ENCODE measurements around the gene CPEB4.
A peak's percentile ranks its signal among the peaks of the same experiment; 100 is the strongest.

CPEB4 gene

GRCh38 chr5:173858021-173858669, 30.0 kb upstream of the CPEB4 start:
- Histone ChIP-seq H3K27ac (no peak overlapping the region), H3K4me3 (no peak overlapping the region)

GRCh38 chr5:173858670-173859407, 29.3 kb upstream of the CPEB4 start:
- Histone ChIP-seq H3K27ac (no peak overlapping the region), H3K4me3 (no peak overlapping the region)

GRCh38 chr5:173859408-173860159, 28.6 kb upstream of the CPEB4 start:
- Histone ChIP-seq H3K27ac (no peak overlapping the region), H3K4me3 (no peak overlapping the region)

GRCh38 chr5:173862047-173862477, 26.1 kb upstream of the CPEB4 start:
- H3K27ac ChIP-seq: no peak overlapping the region

GRCh38 chr5:173863359-173863758, 24.8 kb upstream of the CPEB4 start:
- Histone ChIP-seq H3K27ac (no peak overlapping the region), H3K4me3 (no peak overlapping the region)

More at GRCh38 chr5:173862047-173862477, 26.1 kb upstream of the CPEB4 start:
- H3K4me3 ChIP-seq: no peak overlapping the region

- H3K27ac ChIP-seq: peak overlapping the region in 6 of 21 experiments; percentile 12 to 62 (median 24)
- no peak overlapping the region for H3K4me3 ChIP-seq
Observed at GRCh38 chr5:173864126-173865050, 23.8 kb upstream of the CPEB4 start.

GRCh38 chr5:173866243-173866857, 21.8 kb upstream of the CPEB4 start:
- peak overlapping the region in 12 of 21 experiments; percentile 4 to 76 (median 40) for H3K27ac ChIP-seq

GRCh38 chr5:173866858-173867679, 21.1 kb upstream of the CPEB4 start:
- Histone ChIP-seq H3K4me3 (no peak overlapping the region), H3K27ac (peak overlapping the region in 11 of 21 experiments; percentile 9 to 76 (median 44))

More at GRCh38 chr5:173866243-173866857, 21.8 kb upstream of the CPEB4 start:
- no peak overlapping the region for H3K4me3 ChIP-seq

- H3K27ac ChIP-seq: peak overlapping the region in 7 of 21 experiments; percentile 5 to 53 (median 24)
- no peak overlapping the region for H3K4me3 ChIP-seq
Observed at GRCh38 chr5:173868096-173868880, 19.9 kb upstream of the CPEB4 start.

- H3K4me3 ChIP-seq: no peak overlapping the region
- peak overlapping the region in 1 of 21 experiments; percentile 53 for H3K27ac ChIP-seq
Observed at GRCh38 chr5:173869316-173869715, 18.8 kb upstream of the CPEB4 start.

- Histone ChIP-seq H3K27ac (peak overlapping the region in 7 of 21 experiments; percentile 18 to 63 (median 36)), H3K4me3 (no peak overlapping the region)
Observed at GRCh38 chr5:173872957-173873305, 15.2 kb upstream of the CPEB4 start.

GRCh38 chr5:173873306-173873922, 14.7 kb upstream of the CPEB4 start:
- peak overlapping the region in 3 of 21 experiments; percentile 35 to 63 (median 35) for H3K27ac ChIP-seq
- no peak overlapping the region for H3K4me3 ChIP-seq

GRCh38 chr5:173875189-173875588, 13.0 kb upstream of the CPEB4 start:
- Histone ChIP-seq H3K27ac (no peak overlapping the region), H3K4me3 (no peak overlapping the region)

- Histone ChIP-seq H3K4me3 (no peak overlapping the region), H3K27ac (peak overlapping the region in 2 of 21 experiments; percentile 7 to 10)
Observed at GRCh38 chr5:173878224-173878967, 9.8 kb upstream of the CPEB4 start.

- Histone ChIP-seq H3K4me3 (no peak overlapping the region), H3K27ac (peak overlapping the region in 1 of 21 experiments; percentile 1)
Observed at GRCh38 chr5:173880306-173880985, 7.7 kb upstream of the CPEB4 start.

All from skin epidermis (tissue), 12 donors.